Hepatocyte (in vitro differentiated cells): ENCODE data around the gene PCDHA11. TPM values are rescaled to one million over a fixed set of nuclear protein-coding genes. Genes with fewer than 3 reads are reported as not detected.
"Not testable (repeated sequence)": the region's sequence is repeated elsewhere in the genome, so short reads cannot be mapped to it uniquely, and the experiment has no call there.

Experiments used
- DNase-seq: peaks from one replicate; pipeline ENCODE4 v3.0.0-alpha.2; 2016; ENCODE audit warnings: low spot score
- H2AFZ ChIP-seq: fragments of 200-600 bp; sonication (generic); 2 replicates; pipeline ENCODE4 v1.6.0; 2016; ENCODE audit warnings: antibody characterized with exemption, mild to moderate bottlenecking
- H3K27ac ChIP-seq: fragments of 200-600 bp; sonication (generic); 2 replicates; pipeline ENCODE4 v1.5.1; 2016; ENCODE audit warnings: mild to moderate bottlenecking
- H3K27me3 ChIP-seq: fragments of 200-600 bp; sonication (generic); 2 replicates; pipeline ENCODE4 v1.6.1; 2016
- H3K36me3 ChIP-seq: fragments of 200-600 bp; sonication (generic); replicated peaks from 2 replicates; pipeline ENCODE4 v1.5.1; 2016; ENCODE audit warnings: low read depth; ENCODE audit not compliant: insufficient read depth
- H3K4me1 ChIP-seq: fragments of 200-600 bp; sonication (generic); 2 replicates; pipeline ENCODE4 v1.5.1; 2016; ENCODE audit warnings: mild to moderate bottlenecking, moderate library complexity; ENCODE audit not compliant: insufficient read depth
- H3K4me2 ChIP-seq: fragments of 200-600 bp; sonication (generic); 2 replicates; pipeline ENCODE4 v1.6.0; 2016
- H3K4me3 ChIP-seq: fragments of 200-600 bp; sonication (generic); 2 replicates; pipeline ENCODE4 v1.5.1; 2016; ENCODE audit warnings: mild to moderate bottlenecking
- H3K79me2 ChIP-seq: fragments of 200-600 bp; sonication (generic); 2 replicates; pipeline ENCODE4 v1.6.0; 2017; ENCODE audit warnings: mild to moderate bottlenecking
- H3K9me2 ChIP-seq: fragments of 200-600 bp; sonication (generic); replicated peaks from 2 replicates; pipeline ENCODE4 v1.6.0; 2017; ENCODE audit warnings: mild to moderate bottlenecking; ENCODE audit not compliant: insufficient read depth
- H3K9me3 ChIP-seq: fragments of 200-600 bp; sonication (generic); 2 replicates; pipeline ENCODE4 v1.5.1; 2016; ENCODE audit warnings: low read depth, mild to moderate bottlenecking
- H4K20me1 ChIP-seq: fragments of 200-600 bp; sonication (generic); 2 replicates; pipeline ENCODE4 v1.6.0; 2016; ENCODE audit warnings: mild to moderate bottlenecking; ENCODE audit not compliant: insufficient read depth, poor library complexity, severe bottlenecking
- CTCF ChIP-seq: fragments of 200-600 bp; sonication (generic); IDR thresholded peaks from 2 replicates; pipeline ENCODE4 v1.5.1; 2016; ENCODE audit warnings: antibody characterized with exemption, mild to moderate bottlenecking; ENCODE audit not compliant: poor library complexity
- EZH2 ChIP-seq: fragments of 200-600 bp; sonication (generic); IDR thresholded peaks from 2 replicates; pipeline ENCODE4 v1.6.1; 2016; ENCODE audit warnings: antibody characterized with exemption, mild to moderate bottlenecking, borderline replicate concordance
- EZH2phosphoT487 ChIP-seq: fragments of 200-600 bp; sonication (generic); IDR thresholded peaks from one replicate; pipeline ENCODE4 v1.6.1; 2018; ENCODE audit warnings: antibody characterized with exemption, mild to moderate bottlenecking, low read depth, moderate library complexity; ENCODE audit not compliant: unreplicated experiment, severe bottlenecking
- WGBS: methylation state at CpG from one replicate; pipeline ENCODE4 v1.1.6; 2016; ENCODE audit warnings: low lambda C conversion rate; ENCODE audit errors: missing lambda C conversion rate; 5-methylcytosine and 5-hydroxymethylcytosine counted together
- polyA plus RNA-seq: library from polyadenylated mRNA; unstranded; fragments of >200 nt; fragmentation: Nextera tagmentation; extraction: Ambion mirVana; gene quantifications from 2 replicates; pipeline ENCODE4 v1.2.1, GENCODE V29; 2016
- total RNA-seq: library from RNA; depleted of rRNA; stranded (reverse); fragments of >200 nt; gene quantifications from 2 replicates; pipeline ENCODE4 v1.2.3, GENCODE V29; 2014

PCDHA11 gene, protein sequence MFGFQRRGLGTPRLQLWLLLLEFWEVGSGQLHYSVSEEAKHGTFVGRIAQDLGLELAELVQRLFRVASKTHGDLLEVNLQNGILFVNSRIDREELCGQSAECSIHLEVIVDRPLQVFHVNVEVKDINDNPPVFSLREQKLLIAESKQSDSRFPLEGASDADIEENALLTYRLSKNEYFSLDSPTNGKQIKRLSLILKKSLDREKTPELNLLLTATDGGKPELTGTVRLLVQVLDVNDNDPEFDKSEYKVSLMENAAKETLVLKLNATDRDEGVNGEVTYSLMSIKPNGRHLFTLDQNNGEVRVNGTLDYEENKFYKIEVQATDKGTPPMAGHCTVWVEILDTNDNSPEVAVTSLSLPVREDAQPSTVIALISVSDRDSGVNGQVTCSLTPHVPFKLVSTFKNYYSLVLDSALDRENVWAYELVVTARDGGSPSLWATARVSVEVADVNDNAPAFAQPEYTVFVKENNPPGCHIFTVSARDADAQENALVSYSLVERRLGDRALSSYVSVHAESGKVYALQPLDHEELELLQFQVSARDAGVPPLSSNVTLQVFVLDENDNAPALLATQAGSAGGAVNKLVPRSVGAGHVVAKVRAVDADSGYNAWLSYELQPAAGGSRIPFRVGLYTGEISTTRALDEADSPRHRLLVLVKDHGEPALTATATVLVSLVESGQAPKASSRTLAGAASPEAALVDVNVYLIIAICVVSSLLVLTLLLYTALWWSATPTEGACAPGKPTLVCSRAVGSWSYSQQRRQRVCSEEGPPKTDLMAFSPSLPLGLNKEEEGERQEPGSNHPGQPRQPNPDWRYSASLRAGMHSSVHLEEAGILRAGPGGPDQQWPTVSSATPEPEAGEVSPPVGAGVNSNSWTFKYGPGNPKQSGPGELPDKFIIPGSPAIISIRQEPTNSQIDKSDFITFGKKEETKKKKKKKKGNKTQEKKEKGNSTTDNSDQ
- total RNA-seq (1.8 and 4.5 TPM in 2 replicates), polyA plus RNA-seq (2.5 TPM in 2 replicates)

GRCh38 chr5:140868721-140869554, at the start of gene PCDHA11:
TSS of gene PCDHA11 (plus strand) at chr5:140868957. CDS start at chr5:140869104, 147 bp downstream.
- no peaks in the 10 kb centered on the region for H3K4me1 ChIP-seq
- peaks cover 11% of the 10 kb centered on the region for H3K79me2 ChIP-seq
- H3K36me3 ChIP-seq: no peaks in the 10 kb centered on the region
- H3K27me3 ChIP-seq: no peaks in the 10 kb centered on the region
- peak within 1 kb of the TSS; percentile 54 for H3K4me2 ChIP-seq
- no peaks in the 10 kb centered on the region for H3K9me2 ChIP-seq
- H4K20me1 ChIP-seq: no peaks in the 10 kb centered on the region
- peaks cover 16% of the 10 kb centered on the region for H3K9me3 ChIP-seq
- no peak within 1 kb of the TSS for H2AFZ ChIP-seq
- TF ChIP-seq EZH2 (no peak), CTCF (peak; percentile 19), EZH2phosphoT487 (no peak)
- no peak for DNase-seq
- H3K4me3 ChIP-seq: no peak within 1 kb of the TSS
- no peak within 1 kb of the TSS for H3K27ac ChIP-seq
- 75% methylated on average over 41 of the region's 41 CpGs for WGBS

- Histone ChIP-seq H3K4me2 (no peak within 1 kb of the TSS), H2AFZ (no peak within 1 kb of the TSS), H3K36me3 (no peaks in the 10 kb centered on the region), H3K9me3 (peaks cover 34% of the 10 kb centered on the region), H3K27ac (no peak within 1 kb of the TSS), H3K27me3 (no peaks in the 10 kb centered on the region), H3K4me1 (no peaks in the 10 kb centered on the region), H3K79me2 (no peaks in the 10 kb centered on the region), H3K4me3 (no peak within 1 kb of the TSS), H4K20me1 (no peaks in the 10 kb centered on the region), H3K9me2 (no peaks in the 10 kb centered on the region)
- 97% methylated on average over 37 of the region's 39 CpGs for WGBS
- DNase-seq: no peak
- no peak for TF ChIP-seq EZH2phosphoT487
- TF ChIP-seq EZH2: no peak
- no peak for TF ChIP-seq CTCF
These were observed 47.1 kb upstream of the PCDHA11 start, which contains the start of gene PCDHA5 for GRCh38 chr5:140821375-140822280. TSS of gene PCDHA5 (plus strand) at chr5:140821613.

DNA sequence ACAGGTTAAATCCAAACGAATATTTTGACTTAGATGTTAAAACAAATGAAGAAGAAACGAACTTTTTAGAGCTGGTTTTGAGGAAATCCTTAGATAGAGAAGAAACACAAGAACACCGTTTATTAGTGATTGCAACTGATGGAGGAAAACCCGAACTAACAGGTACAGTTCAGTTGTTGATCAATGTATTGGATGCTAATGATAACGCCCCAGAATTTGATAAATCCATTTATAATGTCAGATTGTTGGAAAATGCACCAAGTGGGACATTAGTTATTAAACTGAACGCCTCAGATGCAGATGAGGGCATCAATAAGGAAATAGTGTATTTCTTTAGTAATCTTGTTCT, 46.5 kb upstream of the PCDHA11 start:
- Histone ChIP-seq H3K9me2 (no peaks in the 10 kb centered on the region), H3K4me1 (no peaks in the 10 kb centered on the region), H3K27ac (no peak overlapping the region), H3K36me3 (no peaks in the 10 kb centered on the region), H3K9me3 (peaks cover 41% of the 10 kb centered on the region), H3K4me3 (no peak overlapping the region), H4K20me1 (no peaks in the 10 kb centered on the region), H3K79me2 (no peaks in the 10 kb centered on the region), H3K27me3 (no peaks in the 10 kb centered on the region), H2AFZ (no peak overlapping the region), H3K4me2 (no peak overlapping the region)
- 95% methylated on average over 6 of the region's 6 CpGs for WGBS
- DNase-seq: no peak
- TF ChIP-seq CTCF: no peak
- no peak for TF ChIP-seq EZH2
- TF ChIP-seq EZH2phosphoT487: no peak

- H3K4me2 ChIP-seq, H3K27me3 ChIP-seq, H3K4me1 ChIP-seq, H3K79me2 ChIP-seq, H3K27ac ChIP-seq, H2AFZ ChIP-seq, H4K20me1 ChIP-seq, H3K4me3 ChIP-seq, H3K9me2 ChIP-seq, DNase-seq, H3K36me3 ChIP-seq: not testable (repeated sequence)
- 98% methylated on average over 48 of the region's 48 CpGs for WGBS
- H3K9me3 ChIP-seq: peaks cover 47% of the 10 kb centered on the region
These were observed 45.8 kb upstream of the PCDHA11 start for GRCh38 chr5:140822969-140823368.
